OCI-LY1 (cell line): Measurements from ENCODE around the gene PTPN3.

Source experiments
- H2AFZ ChIP-seq: fragments of 200-600 bp; sonication (generic), shearing (Covaris generic); 2 replicates; pipeline ENCODE4 v1.6.0; 2014; ENCODE audit warnings: antibody characterized with exemption, mild to moderate bottlenecking, low read length
- H3F3A ChIP-seq: fragments of 200-600 bp; sonication (generic), shearing (Covaris generic); 2 replicates; pipeline ENCODE4 v1.6.0; 2014; ENCODE audit warnings: mild to moderate bottlenecking, antibody characterized with exemption, low read length, moderate library complexity; ENCODE audit not compliant: insufficient read depth
- H3K27ac ChIP-seq: fragments of 200-600 bp; sonication (generic); 2 replicates; pipeline ENCODE4 v1.5.1; 2014; ENCODE audit warnings: low read length, mixed run types, mild to moderate bottlenecking, low read depth; ENCODE audit not compliant: poor library complexity, severe bottlenecking
- H3K27me3 ChIP-seq: fragments of 200-600 bp; sonication (generic); 2 replicates; pipeline ENCODE4 v1.6.0; 2014; ENCODE audit warnings: antibody characterized with exemption, mild to moderate bottlenecking, low read length, moderate library complexity; ENCODE audit not compliant: insufficient read depth
- H3K36me3 ChIP-seq: fragments of 200-600 bp; sonication (generic); 2 replicates; pipeline ENCODE4 v1.6.1; 2014; ENCODE audit warnings: mild to moderate bottlenecking, antibody characterized with exemption, low read length, moderate library complexity, mixed read lengths; ENCODE audit not compliant: insufficient read depth
- H3K4me1 ChIP-seq: fragments of 200-600 bp; sonication (generic); 2 replicates; pipeline ENCODE4 v1.5.1; 2014; ENCODE audit warnings: mild to moderate bottlenecking, low read length, moderate library complexity; ENCODE audit not compliant: insufficient read depth, severe bottlenecking
- H3K4me2 ChIP-seq: fragments of 200-600 bp; sonication (generic), shearing (Covaris generic); 2 replicates; pipeline ENCODE4 v1.6.1; 2014; ENCODE audit warnings: low read length
- H3K4me3 ChIP-seq: fragments of 200-600 bp; sonication (generic); 2 replicates; pipeline ENCODE4 v1.5.1; 2014; ENCODE audit warnings: low read length, low read depth, mild to moderate bottlenecking, mixed read lengths; ENCODE audit not compliant: poor library complexity, severe bottlenecking
- H3K79me2 ChIP-seq: fragments of 200-600 bp; shearing (Covaris generic); 2 replicates; pipeline ENCODE4 v1.6.1; 2016; ENCODE audit warnings: mixed run types, low read length, mixed read lengths; ENCODE audit not compliant: insufficient read depth
- H3K9ac ChIP-seq: fragments of 200-600 bp; sonication (generic), shearing (Covaris generic); 2 replicates; pipeline ENCODE4 v1.6.1; 2014; ENCODE audit warnings: mild to moderate bottlenecking, low read length, mixed read lengths
- H3K9me2 ChIP-seq: fragments of 200-600 bp; sonication (generic), shearing (Covaris generic); 2 replicates; pipeline ENCODE4 v1.6.1; 2014; ENCODE audit warnings: low read depth, mild to moderate bottlenecking, low read length, mixed read lengths
- H3K9me3 ChIP-seq: fragments of 200-600 bp; shearing (Covaris generic); 2 replicates; pipeline ENCODE4 v1.6.1; 2014; ENCODE audit warnings: low read length, mixed read lengths
- H4K20me1 ChIP-seq: fragments of 200-600 bp; sonication (generic), shearing (Covaris generic); 2 replicates; pipeline ENCODE4 v1.6.0; 2016; ENCODE audit warnings: mild to moderate bottlenecking, low read length; ENCODE audit not compliant: insufficient read depth
- CTCF ChIP-seq: fragments of 200-600 bp; sonication (generic), shearing (Covaris generic); IDR thresholded peaks from 2 replicates; pipeline ENCODE4 v1.5.1; 2017; ENCODE audit warnings: mild to moderate bottlenecking, antibody characterized with exemption, low read length, moderate library complexity, mixed read lengths
- EZH2 ChIP-seq: fragments of 200-600 bp; sonication (generic), shearing (Covaris generic); IDR thresholded peaks from 2 replicates; pipeline ENCODE4 v1.8.0; 2017; ENCODE audit warnings: borderline replicate concordance, mixed run types, mild to moderate bottlenecking, antibody characterized with exemption, low read length, moderate library complexity, mixed read lengths

The PTPN3 gene

GRCh38 chr9:109496218-109496617 lies 1.9 kb downstream of the PTPN3 start:
- H3K9me2 ChIP-seq = no peaks in the 10 kb centered on the region
- no peak overlapping the region for H2AFZ ChIP-seq
- no peaks in the 10 kb centered on the region for H3K36me3 ChIP-seq
- H3K79me2 ChIP-seq = no peaks in the 10 kb centered on the region
- no peaks in the 10 kb centered on the region for H3K27me3 ChIP-seq
- H4K20me1 ChIP-seq = no peaks in the 10 kb centered on the region
- no peaks in the 10 kb centered on the region for H3K9me3 ChIP-seq
- no peak overlapping the region for H3K9ac ChIP-seq
- no peaks in the 10 kb centered on the region for H3F3A ChIP-seq
- no peak overlapping the region for H3K27ac ChIP-seq
- TF ChIP-seq CTCF = no peak
- no peak for TF ChIP-seq EZH2
- H3K4me3 ChIP-seq = no peak overlapping the region
- no peaks in the 10 kb centered on the region for H3K4me1 ChIP-seq
- no peak overlapping the region for H3K4me2 ChIP-seq

GRCh38 chr9:109493648-109494047 lies 4.5 kb downstream of the PTPN3 start:
- H3K4me2 ChIP-seq = no peak overlapping the region
- TF ChIP-seq EZH2 (no peak), CTCF (no peak)
- H3K36me3 ChIP-seq = no peaks in the 10 kb centered on the region
- H3K27ac ChIP-seq = no peak overlapping the region
- H3K9me3 ChIP-seq = no peaks in the 10 kb centered on the region
- H3K4me1 ChIP-seq = no peaks in the 10 kb centered on the region
- no peaks in the 10 kb centered on the region for H3F3A ChIP-seq
- no peaks in the 10 kb centered on the region for H4K20me1 ChIP-seq
- H3K79me2 ChIP-seq = no peaks in the 10 kb centered on the region
- no peak overlapping the region for H3K9ac ChIP-seq
- no peak overlapping the region for H2AFZ ChIP-seq
- H3K4me3 ChIP-seq = no peak overlapping the region
- no peaks in the 10 kb centered on the region; the same call in 1 of the 2 replicates for H3K27me3 ChIP-seq
- H3K9me2 ChIP-seq = no peaks in the 10 kb centered on the region

GRCh38 chr9:109491590-109491989 lies 6.5 kb downstream of the PTPN3 start:
- no peaks in the 10 kb centered on the region for H3K36me3 ChIP-seq
- no peak overlapping the region for H3K27ac ChIP-seq
- no peak overlapping the region for H3K4me3 ChIP-seq
- no peak overlapping the region for H2AFZ ChIP-seq
- H3K9me3 ChIP-seq = no peaks in the 10 kb centered on the region
- no peak overlapping the region for H3K9ac ChIP-seq
- no peaks in the 10 kb centered on the region for H3K9me2 ChIP-seq
- no peaks in the 10 kb centered on the region for H3K4me1 ChIP-seq
- H3K27me3 ChIP-seq = no peaks in the 10 kb centered on the region; the same call in 1 of the 2 replicates
- no peaks in the 10 kb centered on the region for H3K79me2 ChIP-seq
- H3F3A ChIP-seq = no peaks in the 10 kb centered on the region
- H3K4me2 ChIP-seq = no peak overlapping the region
- H4K20me1 ChIP-seq = no peaks in the 10 kb centered on the region
- TF ChIP-seq CTCF = no peak
- no peak for TF ChIP-seq EZH2
